GM12872 (cell line): ENCODE results near the gene DNHD1.

Source experiments
- TF ChIP-seq, protein P1 (sequence below): IDR thresholded peaks from 3 replicates; pipeline ENCODE4 v1.5.1; 2011; ENCODE audit warnings: low read depth, mild to moderate bottlenecking, low read length, moderate library complexity; ENCODE audit not compliant: insufficient read depth

DNHD1 gene

DNA sequence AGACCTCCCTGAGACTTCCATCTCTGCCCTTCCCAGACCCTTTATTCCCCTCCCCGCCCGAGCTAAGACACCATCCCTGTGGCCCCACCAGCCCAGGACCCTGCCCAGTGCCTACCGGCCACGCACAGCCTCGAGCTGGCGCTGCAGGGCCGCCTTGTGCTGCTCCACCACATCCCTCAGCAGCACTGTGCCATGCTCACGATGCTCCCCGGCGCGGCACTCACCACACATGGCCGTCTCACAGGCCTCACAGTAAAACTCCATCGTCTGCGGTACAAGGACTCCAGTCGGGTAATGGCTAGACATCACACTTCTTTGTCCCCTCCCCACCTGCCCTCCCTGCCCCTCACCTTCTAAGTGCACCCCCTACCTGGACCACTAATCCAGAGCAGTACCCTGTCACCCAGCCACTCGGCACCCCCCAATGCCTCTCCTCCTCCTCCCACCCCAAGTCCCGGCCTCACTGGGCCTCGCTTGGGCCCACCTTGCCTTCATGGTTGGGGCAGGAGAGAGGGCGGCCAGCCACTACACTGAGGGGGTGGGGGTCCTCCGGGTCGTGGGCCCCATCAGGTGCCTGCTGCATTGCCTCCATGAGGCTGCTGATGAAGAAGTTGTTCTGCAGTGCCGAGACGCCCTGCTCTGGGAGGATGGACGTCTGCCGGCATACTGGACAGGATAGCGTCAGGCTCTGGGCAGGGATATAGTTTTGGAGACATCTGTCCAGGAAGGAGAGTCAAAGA, 39.3 kb upstream of the DNHD1 start:
- TF ChIP-seq, protein P1, sequence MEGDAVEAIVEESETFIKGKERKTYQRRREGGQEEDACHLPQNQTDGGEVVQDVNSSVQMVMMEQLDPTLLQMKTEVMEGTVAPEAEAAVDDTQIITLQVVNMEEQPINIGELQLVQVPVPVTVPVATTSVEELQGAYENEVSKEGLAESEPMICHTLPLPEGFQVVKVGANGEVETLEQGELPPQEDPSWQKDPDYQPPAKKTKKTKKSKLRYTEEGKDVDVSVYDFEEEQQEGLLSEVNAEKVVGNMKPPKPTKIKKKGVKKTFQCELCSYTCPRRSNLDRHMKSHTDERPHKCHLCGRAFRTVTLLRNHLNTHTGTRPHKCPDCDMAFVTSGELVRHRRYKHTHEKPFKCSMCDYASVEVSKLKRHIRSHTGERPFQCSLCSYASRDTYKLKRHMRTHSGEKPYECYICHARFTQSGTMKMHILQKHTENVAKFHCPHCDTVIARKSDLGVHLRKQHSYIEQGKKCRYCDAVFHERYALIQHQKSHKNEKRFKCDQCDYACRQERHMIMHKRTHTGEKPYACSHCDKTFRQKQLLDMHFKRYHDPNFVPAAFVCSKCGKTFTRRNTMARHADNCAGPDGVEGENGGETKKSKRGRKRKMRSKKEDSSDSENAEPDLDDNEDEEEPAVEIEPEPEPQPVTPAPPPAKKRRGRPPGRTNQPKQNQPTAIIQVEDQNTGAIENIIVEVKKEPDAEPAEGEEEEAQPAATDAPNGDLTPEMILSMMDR: no peak

DNA sequence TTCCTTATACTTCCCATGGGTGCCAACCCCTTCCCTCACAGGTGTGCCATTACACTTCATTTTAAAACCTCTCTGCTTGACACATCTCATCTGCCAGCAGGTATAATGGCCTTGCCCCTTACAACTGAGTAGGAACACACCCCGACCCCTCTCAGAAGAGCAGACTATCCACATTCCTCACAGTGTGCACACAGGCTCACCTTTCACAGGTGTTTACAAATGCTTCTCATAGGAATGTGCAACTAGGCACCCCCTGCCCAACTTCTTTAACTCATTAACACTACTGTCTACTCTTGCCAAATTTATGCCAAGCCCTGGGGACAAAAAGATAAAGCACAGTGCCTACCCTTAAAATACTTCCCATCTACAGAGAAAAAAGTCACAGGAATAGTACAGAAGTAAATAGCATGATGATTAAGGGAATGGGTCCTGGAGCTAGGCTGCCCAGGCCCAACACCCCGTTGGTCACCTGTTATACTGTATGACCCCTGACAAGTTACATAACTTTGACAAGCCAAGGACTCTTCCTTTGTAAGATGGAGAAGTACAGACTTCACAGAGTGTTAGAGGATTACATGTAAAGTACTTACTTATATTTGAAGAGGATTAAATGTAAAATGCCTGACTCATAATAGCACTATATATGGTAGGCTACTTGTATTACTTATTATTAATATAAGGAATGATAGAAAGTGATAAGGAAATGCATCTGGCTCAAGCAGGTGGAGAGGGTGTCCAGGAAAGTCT, 38.6 kb upstream of the DNHD1 start:
- TF ChIP-seq, protein P1: no peak

DNA sequence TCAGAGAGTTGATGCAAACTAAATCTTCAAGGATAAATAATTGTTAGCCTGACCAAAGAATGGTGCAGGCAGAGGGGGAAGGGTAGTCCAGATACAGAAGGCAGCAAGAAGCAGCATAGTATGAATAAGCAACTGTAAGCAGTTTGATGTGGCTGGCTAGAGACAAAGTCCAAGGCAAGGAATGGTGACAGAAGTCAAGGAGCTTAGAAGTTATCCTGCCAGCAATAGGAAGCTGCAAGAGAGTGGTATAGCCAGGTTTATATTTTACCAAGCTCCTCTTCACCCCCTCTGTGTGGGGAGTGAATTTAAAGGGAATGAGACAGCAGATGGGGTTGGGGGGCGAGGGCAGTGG, 38.0 kb upstream of the DNHD1 start:
- TF ChIP-seq, protein P1: no peak

DNA sequence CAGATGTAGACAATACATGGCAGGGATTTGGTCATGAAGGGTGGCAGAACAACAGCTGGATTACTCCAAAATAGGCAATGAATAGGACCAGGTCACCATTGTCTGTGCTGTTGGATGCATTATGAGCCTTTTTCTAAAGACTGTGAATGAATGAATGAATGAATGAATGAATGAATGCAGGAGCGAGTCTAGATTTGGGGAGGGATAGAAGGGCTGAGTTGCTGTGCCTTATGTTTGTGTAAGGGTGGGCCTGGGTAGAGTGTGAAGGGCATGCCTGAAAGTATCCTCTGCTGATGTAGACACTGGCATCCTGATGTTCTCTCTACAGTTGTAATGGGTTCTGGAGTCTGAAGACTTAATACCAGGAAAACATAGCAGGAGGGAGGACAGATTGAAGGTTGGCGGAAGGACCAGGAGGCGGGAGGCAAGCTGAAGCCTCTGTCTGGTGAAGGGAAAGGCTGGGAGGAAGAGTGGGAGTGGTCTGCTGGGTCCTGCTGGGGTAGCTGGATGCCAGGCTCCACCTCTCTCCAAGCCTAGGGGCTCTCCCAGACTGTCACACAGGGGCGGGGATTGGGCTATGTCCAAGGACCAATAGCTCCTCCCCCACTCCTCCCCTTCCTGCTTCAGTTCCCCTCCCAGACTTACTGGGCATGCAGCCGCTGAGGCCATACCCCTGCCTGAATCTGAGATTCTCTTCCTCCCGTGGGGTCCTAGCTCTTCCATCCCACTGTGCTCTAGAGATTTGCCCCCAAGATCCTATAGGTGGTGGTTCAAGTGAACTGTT, 28.2 kb upstream of the DNHD1 start:
- TF ChIP-seq, protein P1: no peak

DNA sequence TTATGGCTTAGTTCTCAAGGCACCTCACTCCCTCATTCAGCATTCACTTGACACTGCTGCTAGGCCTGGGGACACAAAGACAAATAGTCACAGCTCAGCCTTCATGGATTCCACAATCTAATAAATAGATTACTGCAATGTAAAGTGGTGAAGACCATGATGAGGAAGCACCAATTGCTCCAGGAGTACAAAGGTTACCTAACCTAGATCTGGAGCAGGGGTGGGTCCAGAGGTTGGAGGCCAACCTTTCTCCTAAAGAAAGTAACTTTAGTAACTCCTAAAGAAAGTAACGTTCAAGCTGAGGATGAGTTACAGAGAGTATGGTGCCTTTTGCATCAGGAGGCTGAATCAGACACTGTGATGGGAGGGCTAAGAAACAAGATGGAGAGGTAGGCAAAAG, 27.5 kb upstream of the DNHD1 start:
- TF ChIP-seq, protein P1: no peak

DNA sequence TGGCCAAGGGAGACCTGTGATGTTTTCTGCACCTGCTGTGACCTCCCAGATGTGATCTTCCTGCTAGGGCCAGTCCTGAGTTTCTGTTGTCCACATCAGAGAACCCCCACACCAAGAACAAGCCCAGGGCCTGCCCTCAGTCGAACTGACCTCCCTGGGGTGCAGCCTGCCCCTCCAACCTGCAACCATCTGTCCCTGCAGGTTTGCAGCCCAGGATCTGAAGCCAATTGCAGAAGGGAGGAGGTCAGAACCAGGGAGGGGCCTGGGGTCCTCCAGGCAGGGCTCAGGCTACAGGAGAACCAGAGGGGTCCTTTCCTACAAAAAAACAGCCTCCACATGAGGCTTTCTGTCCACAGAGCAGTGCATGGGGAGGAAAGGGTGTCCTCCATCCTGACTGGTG, 24.1 kb upstream of the DNHD1 start:
- TF ChIP-seq, protein P1: no peak
